A549 (cell line): ENCODE measurements around the gene ST6GALNAC4. TPM values are rescaled to one million over a fixed set of nuclear protein-coding genes. Genes with fewer than 3 reads are reported as not detected.

Experiments
- ATAC-seq, 2 experiments: fragments of 200-7000 bp in 1 of 2; fragments of >200 bp in 1 of 2; cut with Nextera tagmentation in 1 of 2; cut with Tn5 transposase in 1 of 2; 3 replicates each; pipeline versions ENCODE4 v1.8.0 to v1.9.1; 2018 to 2020; ENCODE audit warnings: mild to moderate bottlenecking in 1 of 2, moderate library complexity in 1 of 2
- CTCF ChIA-PET: fragments of 300-600 bp; sonication (Branson Sonifier 250); formaldehyde crosslinking; extraction: SDS; loops from one replicate; lab custom pipeline; 2021; ENCODE audit warnings: antibody characterized with exemption, inconsistent platforms; lab: Yijun Ruan, JAX
- POLR2A ChIA-PET: fragments of 350-600 bp; formaldehyde crosslinking; extraction: SDS; loops from one replicate; lab custom pipeline; 2021; ENCODE audit warnings: antibody characterized with exemption, inconsistent platforms; lab: Yijun Ruan, JAX
- DNase-seq, 2 experiments: peaks; one replicate each; pipeline versions ENCODE4 v3.0.0 to v3.0.0-alpha.2; 2011 to 2016; ENCODE audit warnings: low read depth in 1 of 2, low spot score in 1 of 2
- FAIRE-seq: peaks from 2 replicates; lab custom pipeline; 2011; peaks lifted over from hg19 to GRCh38; lab: Jason Lieb, UNC
- H3K27ac ChIP-seq, 2 experiments: fragments of >200 bp; sonication (Bioruptor Twin); formaldehyde crosslinking; 3 replicates each; pipeline ENCODE4 v1.5.1; 2016 to 2017
- H3K4me1 ChIP-seq: fragments of >200 bp; sonication (Bioruptor Twin); formaldehyde crosslinking; 3 replicates; pipeline ENCODE4 v1.6.1; 2016
- H3K4me2 ChIP-seq: fragments of >200 bp; sonication (Bioruptor Twin); formaldehyde crosslinking; 3 replicates; pipeline ENCODE4 v1.6.1; 2016
- H3K4me3 ChIP-seq: fragments of >200 bp; sonication (Bioruptor Twin); formaldehyde crosslinking; 3 replicates; pipeline ENCODE4 v1.5.1; 2016
- H3K9me3 ChIP-seq: fragments of >200 bp; sonication (Bioruptor Twin); formaldehyde crosslinking; 3 replicates; pipeline ENCODE4 v1.6.1; 2016
- ATOH8 ChIP-seq: fragments of 250-450 bp; sonication (Bioruptor Pico); IDR thresholded peaks from 2 replicates; pipeline ENCODE4 v1.5.0; 2020; ENCODE audit warnings: low read depth, mild to moderate bottlenecking, moderate library complexity
- CBX2 ChIP-seq: fragments of 200-600 bp; sonication (generic); IDR thresholded peaks from 2 replicates; pipeline ENCODE4 v1.6.1; 2016; ENCODE audit warnings: low read depth, mild to moderate bottlenecking, borderline replicate concordance
- CEBPB ChIP-seq, 2 experiments: fragments of >200 bp in 1 of 2; sonication (Bioruptor Twin) in 1 of 2; formaldehyde crosslinking in 1 of 2; IDR thresholded peaks; 2 replicates each; pipeline ENCODE4 v1.6.1; 2012 to 2016
- CHD2 ChIP-seq: fragments of 150-350 bp; IDR thresholded peaks from 2 replicates; pipeline ENCODE4 v1.6.1; 2014; ENCODE audit warnings: low read length; ENCODE audit not compliant: partially characterized antibody
- EHMT2 ChIP-seq: fragments of 200-600 bp; sonication (generic); IDR thresholded peaks from 2 replicates; pipeline ENCODE4 v1.6.1; 2016; ENCODE audit warnings: antibody characterized with exemption, low read depth, mild to moderate bottlenecking, moderate library complexity
- EP300 ChIP-seq, 2 experiments: fragments of >200 bp; sonication (Bioruptor Twin); formaldehyde crosslinking; IDR thresholded peaks; 2 replicates in 1 of 2; 3 replicates in 1 of 2; pipeline ENCODE4 v1.6.1; 2016 to 2017
- FOSB ChIP-seq: fragments of 250-450 bp; sonication (Bioruptor Pico); IDR thresholded peaks from 2 replicates; pipeline ENCODE4 v1.5.0; 2020; ENCODE audit warnings: mild to moderate bottlenecking, moderate library complexity
- FOSL2 ChIP-seq, 2 experiments: fragments of 450-650 bp in 1 of 2; fragments of >200 bp in 1 of 2; sonication (Bioruptor Twin) in 1 of 2; formaldehyde crosslinking; IDR thresholded peaks; 2 replicates each; pipeline versions ENCODE4 v1.5.0 to v1.6.1; 2016 to 2020; ENCODE audit warnings: mild to moderate bottlenecking in 1 of 2, moderate library complexity in 1 of 2
- GATA3 ChIP-seq: IDR thresholded peaks from 2 replicates; pipeline ENCODE4 v1.6.1; 2012; ENCODE audit warnings: borderline replicate concordance
- HOXA7 ChIP-seq: fragments of 250-450 bp; sonication (Bioruptor Pico); IDR thresholded peaks from 2 replicates; pipeline ENCODE4 v1.5.0; 2020; ENCODE audit warnings: mild to moderate bottlenecking, moderate library complexity
- JUN ChIP-seq, 2 experiments: fragments of >200 bp; sonication (Bioruptor Twin); formaldehyde crosslinking; IDR thresholded peaks; 2 replicates in 1 of 2; 3 replicates in 1 of 2; pipeline ENCODE4 v1.6.1; 2016 to 2017
- JUNB ChIP-seq: fragments of >200 bp; sonication (Bioruptor Twin); formaldehyde crosslinking; IDR thresholded peaks from 2 replicates; pipeline ENCODE4 v1.6.1; 2016
- MAFK ChIP-seq: fragments of 450-650 bp; IDR thresholded peaks from 2 replicates; pipeline ENCODE4 v1.6.1; 2014; ENCODE audit not compliant: partially characterized antibody
- MAX ChIP-seq: IDR thresholded peaks from 2 replicates; pipeline ENCODE4 v1.6.1; 2012
- MYC ChIP-seq: IDR thresholded peaks from 2 replicates; pipeline ENCODE4 v1.6.1; 2012; ENCODE audit warnings: mild to moderate bottlenecking, inconsistent platforms, low read length, improper control_type of control experiment, borderline replicate concordance
- PHF8 ChIP-seq: fragments of 200-600 bp; sonication (generic); IDR thresholded peaks from 2 replicates; pipeline ENCODE4 v1.6.1; 2016; ENCODE audit warnings: low read depth, mild to moderate bottlenecking, antibody characterized with exemption, moderate library complexity, borderline replicate concordance
- POLR2A ChIP-seq: IDR thresholded peaks from 2 replicates; pipeline ENCODE4 v1.6.1; 2012; ENCODE audit warnings: mild to moderate bottlenecking, low read length
- REST ChIP-seq: fragments of 200-600 bp; sonication (generic); IDR thresholded peaks from 2 replicates; pipeline ENCODE4 v1.6.1; 2016; ENCODE audit warnings: antibody characterized with exemption, mild to moderate bottlenecking, moderate library complexity
- RFX5 ChIP-seq: fragments of 450-650 bp; IDR thresholded peaks from 2 replicates; pipeline ENCODE4 v1.7.1; 2014; ENCODE audit warnings: antibody characterized with exemption, mild to moderate bottlenecking, moderate library complexity
- RNF2 ChIP-seq: fragments of 200-600 bp; sonication (generic); IDR thresholded peaks from 2 replicates; pipeline ENCODE4 v1.6.1; 2016; ENCODE audit warnings: low read depth, mild to moderate bottlenecking, antibody characterized with exemption, moderate library complexity, borderline replicate concordance
- TFCP2L1 ChIP-seq: fragments of 250-450 bp; sonication (Bioruptor Pico); IDR thresholded peaks from 2 replicates; pipeline ENCODE4 v1.5.0; 2021; ENCODE audit warnings: mild to moderate bottlenecking
- USF2 ChIP-seq: fragments of 450-650 bp; IDR thresholded peaks from 2 replicates; pipeline ENCODE4 v1.6.1; 2014; ENCODE audit warnings: antibody characterized with exemption
- ZC3H11A ChIP-seq: fragments of 450-650 bp; IDR thresholded peaks from 2 replicates; pipeline ENCODE4 v1.6.1; 2014; ENCODE audit warnings: antibody characterized with exemption, mild to moderate bottlenecking
- ZFP36 ChIP-seq: fragments of 450-650 bp; IDR thresholded peaks from 2 replicates; pipeline ENCODE4 v1.6.1; 2014; ENCODE audit warnings: borderline replicate concordance; ENCODE audit not compliant: partially characterized antibody
- ZNF302 ChIP-seq: fragments of 250-450 bp; sonication (Bioruptor Pico); IDR thresholded peaks from 2 replicates; pipeline ENCODE4 v1.9.0; 2021; ENCODE audit warnings: inconsistent platforms, mild to moderate bottlenecking, moderate library complexity
- WGBS: methylation state at CpG from one replicate; pipeline ENCODE4 v1.1.6; 2017; ENCODE audit errors: missing lambda C conversion rate; 5-methylcytosine and 5-hydroxymethylcytosine counted together
- polyA plus RNA-seq, 4 experiments: library from polyadenylated mRNA; depleted of rRNA in 3 of 4; stranded (reverse); fragments of >200 nt; fragmentation: RNase III in 1 of 4; extraction: RNeasy Plus Mini Kit Qiagen cat#74134 plus additional on column Dnase treatment in 1 of 4; gene quantifications; 2 replicates in 3 of 4; 3 replicates in 1 of 4; pipeline ENCODE4 v1.2.3, GENCODE V29; 2011 to 2017
- TF ChIP-seq, protein P1 (sequence below): fragments of >200 bp; sonication (Bioruptor Twin); formaldehyde crosslinking; IDR thresholded peaks from 2 replicates; pipeline ENCODE4 v1.6.1; 2016
- TF ChIP-seq, protein P2 (sequence below): IDR thresholded peaks from 2 replicates; pipeline ENCODE4 v1.6.1; 2012; ENCODE audit warnings: low read depth, borderline replicate concordance

The ST6GALNAC4 gene
- polyA plus RNA-seq, 2 of the 4 experiments (the other 2 are of a cell fraction): 11.0 to 24.8 TPM

GRCh38 chr9:127920794-127921193, 4.0 kb upstream of the ST6GALNAC4 start:
- CTCF ChIA-PET: interaction anchor here (0.5 to 7.0 kb wide), 77 partner anchors 7 to 705 kb away, joined by 3 to 83 read pairs (median 5); partner anchors contain the start of genes AK1, CDK9, DPM2 and PIP5KL1
- no peak for FAIRE-seq
- WGBS: 87% methylated on average over 7 of the region's 7 CpGs
- Histone ChIP-seq H3K4me1 (peaks cover 64% of the 10 kb centered on the region), H3K4me2 (no peak overlapping the region), H3K27ac (peak overlapping the region; percentile 79 to 90; a peak in 5 of 6 replicates), H3K4me3 (no peak overlapping the region)
- no peak for ATAC-seq
- no peak for TF ChIP-seq MYC
- TF ChIP-seq CBX2: no peak
- no peak for TF ChIP-seq ZC3H11A
- peak; percentile 49 for TF ChIP-seq ZFP36
- TF ChIP-seq, all 56 proteins: peak for 1
- DNase-seq: no peak
- POLR2A ChIA-PET: interaction anchor here (0.5 kb wide), 1 partner anchor 421 kb away, joined by 3 read pairs; no protein-coding TSS in a partner anchor
- no peaks in the 10 kb centered on the region for H3K9me3 ChIP-seq

DNA sequence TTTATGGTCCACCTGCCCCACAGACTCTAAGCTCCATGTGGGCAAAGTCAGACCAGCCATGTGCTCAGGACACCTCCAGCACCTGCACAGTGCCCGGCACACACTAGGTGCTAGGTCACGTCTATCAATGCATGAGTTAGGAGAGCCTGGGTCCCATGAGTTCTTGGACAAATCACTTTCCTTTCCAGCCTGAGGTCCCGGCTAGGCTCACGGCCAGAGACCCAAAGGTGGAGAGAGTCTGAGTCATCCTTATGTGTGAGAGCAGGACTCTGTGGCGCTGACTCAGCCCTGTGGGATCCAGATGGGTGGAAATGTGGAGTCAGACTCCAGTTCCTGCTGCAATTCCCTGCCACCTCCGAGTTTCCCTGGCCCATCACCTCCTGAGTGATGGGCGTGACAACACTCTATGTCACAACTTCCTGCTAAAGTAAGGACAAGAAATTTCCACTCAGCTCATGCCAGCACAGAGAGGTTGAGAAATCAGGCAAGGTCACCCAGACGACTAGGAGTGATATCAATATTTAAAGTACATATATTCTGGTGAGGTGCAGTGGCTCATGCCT, 2.5 kb upstream of the ST6GALNAC4 start:
- FAIRE-seq (peak; percentile 80), ATAC-seq (peak; percentile 78 to 82), DNase-seq (peak; percentile 98)
- Histone ChIP-seq H3K27ac (peak overlapping the region; percentile 82 to 90), H3K4me3 (no peak overlapping the region), H3K4me1 (peaks cover 73% of the 10 kb centered on the region), H3K9me3 (no peaks in the 10 kb centered on the region), H3K4me2 (peak overlapping the region; percentile 55)
- ChIA-PET CTCF (interaction anchor here (0.6 to 7.0 kb wide), 15 partner anchors 10 to 430 kb away, joined by 3 to 83 read pairs (median 16); partner anchors contain the start of genes CDK9, PIP5KL1 and TOR2A), POLR2A (interaction anchor here (0.7 kb wide), 1 partner anchor 11 kb away, joined by 3 read pairs; the partner anchor contains the start of gene PIP5KL1)
- under 1% methylated on average over 8 of the region's 8 CpGs for WGBS
- TF ChIP-seq EP300 (IDR thresholded peaks at IDR 0.05): peak; percentile 58 to 67; a peak in 2 of 5 replicates
- no peak for TF ChIP-seq USF2
- no peak for TF ChIP-seq ZNF302 (CRISPR knock-in tag)
- no peak for TF ChIP-seq EHMT2
- no peak for TF ChIP-seq REST
- no peak for TF ChIP-seq HOXA7 (CRISPR knock-in tag)
- TF ChIP-seq MAFK: peak; percentile 99
- TF ChIP-seq MYC: peak; percentile 43; the same call in 1 of the 2 replicates
- TF ChIP-seq TFCP2L1 (CRISPR knock-in tag): no peak
- TF ChIP-seq, protein P1, sequence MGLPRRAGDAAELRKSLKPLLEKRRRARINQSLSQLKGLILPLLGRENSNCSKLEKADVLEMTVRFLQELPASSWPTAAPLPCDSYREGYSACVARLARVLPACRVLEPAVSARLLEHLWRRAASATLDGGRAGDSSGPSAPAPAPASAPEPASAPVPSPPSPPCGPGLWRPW: peak; percentile 50; the same call in 1 of the 2 replicates
- TF ChIP-seq CEBPB (IDR thresholded peaks at IDR 0.05): peak; percentile 91 to 97
- TF ChIP-seq ATOH8 (CRISPR knock-in tag): no peak
- peak; percentile 84 for TF ChIP-seq JUNB
- no peak for TF ChIP-seq PHF8
- no peak for TF ChIP-seq FOSB (CRISPR knock-in tag)
- no peak for TF ChIP-seq CHD2
- TF ChIP-seq POLR2A: no peak
- peak; percentile 89 for TF ChIP-seq MAX
- TF ChIP-seq, protein P2, sequence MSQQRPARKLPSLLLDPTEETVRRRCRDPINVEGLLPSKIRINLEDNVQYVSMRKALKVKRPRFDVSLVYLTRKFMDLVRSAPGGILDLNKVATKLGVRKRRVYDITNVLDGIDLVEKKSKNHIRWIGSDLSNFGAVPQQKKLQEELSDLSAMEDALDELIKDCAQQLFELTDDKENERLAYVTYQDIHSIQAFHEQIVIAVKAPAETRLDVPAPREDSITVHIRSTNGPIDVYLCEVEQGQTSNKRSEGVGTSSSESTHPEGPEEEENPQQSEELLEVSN: peak; percentile 44; the same call in 1 of the 2 replicates
- TF ChIP-seq JUN (IDR thresholded peaks at IDR 0.05): peak; percentile 82 to 83; a peak in 4 of 5 replicates
- no peak for TF ChIP-seq RFX5
- no peak for TF ChIP-seq CBX2
- no peak for TF ChIP-seq RNF2
- TF ChIP-seq FOSL2 (IDR thresholded peaks at IDR 0.05): peak; percentile 88
- peak; percentile 99 for TF ChIP-seq FOSL2 (CRISPR knock-in tag; IDR thresholded peaks at IDR 0.05)
- TF ChIP-seq ZFP36: peak; percentile 87
- peak; percentile 71; the same call in 1 of the 2 replicates for TF ChIP-seq GATA3
